ENCODE measurements around the gene DPF3.
A peak's percentile ranks its signal among the peaks of the same experiment; 100 is the strongest.

The DPF3 gene

GRCh38 chr14:72816287-72816686 is 77.6 kb downstream of the DPF3 start:
- no peak overlapping the region for H3K4me3 ChIP-seq (ENCODE audit: low read depth, low read length)
- no peak for DNase-seq (ENCODE audit: low read depth)
- in situ Hi-C loops (cut with HindIII; ENCODE audit: low sequenced_read_pairs) = no loop called here
- TF ChIP-seq, protein P1, sequence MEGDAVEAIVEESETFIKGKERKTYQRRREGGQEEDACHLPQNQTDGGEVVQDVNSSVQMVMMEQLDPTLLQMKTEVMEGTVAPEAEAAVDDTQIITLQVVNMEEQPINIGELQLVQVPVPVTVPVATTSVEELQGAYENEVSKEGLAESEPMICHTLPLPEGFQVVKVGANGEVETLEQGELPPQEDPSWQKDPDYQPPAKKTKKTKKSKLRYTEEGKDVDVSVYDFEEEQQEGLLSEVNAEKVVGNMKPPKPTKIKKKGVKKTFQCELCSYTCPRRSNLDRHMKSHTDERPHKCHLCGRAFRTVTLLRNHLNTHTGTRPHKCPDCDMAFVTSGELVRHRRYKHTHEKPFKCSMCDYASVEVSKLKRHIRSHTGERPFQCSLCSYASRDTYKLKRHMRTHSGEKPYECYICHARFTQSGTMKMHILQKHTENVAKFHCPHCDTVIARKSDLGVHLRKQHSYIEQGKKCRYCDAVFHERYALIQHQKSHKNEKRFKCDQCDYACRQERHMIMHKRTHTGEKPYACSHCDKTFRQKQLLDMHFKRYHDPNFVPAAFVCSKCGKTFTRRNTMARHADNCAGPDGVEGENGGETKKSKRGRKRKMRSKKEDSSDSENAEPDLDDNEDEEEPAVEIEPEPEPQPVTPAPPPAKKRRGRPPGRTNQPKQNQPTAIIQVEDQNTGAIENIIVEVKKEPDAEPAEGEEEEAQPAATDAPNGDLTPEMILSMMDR (IDR thresholded peaks at IDR 0.05; ENCODE audit: low read depth, low read length, missing control alignments) = no peak

DNA sequence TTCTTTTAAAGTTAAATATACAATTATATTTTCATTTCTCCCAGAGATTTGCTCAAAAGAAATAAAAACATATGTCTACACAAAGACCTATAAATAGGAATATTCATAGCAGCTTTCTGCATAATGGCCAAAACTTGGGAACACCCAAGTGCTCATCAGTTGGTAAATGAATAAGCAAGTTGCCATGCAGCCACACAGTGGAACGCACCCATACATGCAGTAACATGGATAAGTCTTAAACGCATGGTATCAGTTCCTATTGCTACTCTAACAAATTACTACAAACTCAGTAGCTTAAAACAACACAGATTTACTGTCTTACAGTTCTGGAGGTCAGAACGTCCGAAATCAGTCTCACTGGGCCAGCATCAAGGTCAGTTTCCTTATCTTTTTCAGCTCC is 78.5 kb downstream of the DPF3 start:
- no peak for DNase-seq (ENCODE audit: low read depth)
- no peak overlapping the region for H3K4me3 ChIP-seq (ENCODE audit: low read depth, low read length)
- TF ChIP-seq, protein P1 (IDR thresholded peaks at IDR 0.05; ENCODE audit: low read depth, low read length, missing control alignments) = no peak
- in situ Hi-C loops (cut with HindIII; ENCODE audit: low sequenced_read_pairs) = no loop called here

GRCh38 chr14:72812292-72812851 is 81.5 kb downstream of the DPF3 start:
- no peak for DNase-seq (ENCODE audit: low read depth)
- no peak overlapping the region for H3K4me3 ChIP-seq (ENCODE audit: low read depth, low read length)
- TF ChIP-seq, protein P1 (IDR thresholded peaks at IDR 0.05; ENCODE audit: low read depth, low read length, missing control alignments) = no peak
- in situ Hi-C loops (cut with HindIII; ENCODE audit: low sequenced_read_pairs) = no loop called here

GRCh38 chr14:72810201-72810600 is 83.7 kb downstream of the DPF3 start:
- TF ChIP-seq, protein P1 (IDR thresholded peaks at IDR 0.05; ENCODE audit: low read depth, low read length, missing control alignments) = no peak
- H3K4me3 ChIP-seq (ENCODE audit: low read depth, low read length) = no peak overlapping the region
- no peak for DNase-seq (ENCODE audit: low read depth)
- in situ Hi-C loops (cut with HindIII; ENCODE audit: low sequenced_read_pairs) = no loop called here

GRCh38 chr14:72809063-72809462 is 84.8 kb downstream of the DPF3 start:
- no peak for DNase-seq (ENCODE audit: low read depth)
- in situ Hi-C loops (cut with HindIII; ENCODE audit: low sequenced_read_pairs) = no loop called here
- H3K4me3 ChIP-seq (ENCODE audit: low read depth, low read length) = no peak overlapping the region
- TF ChIP-seq, protein P1 (IDR thresholded peaks at IDR 0.05; ENCODE audit: low read depth, low read length, missing control alignments) = no peak

- TF ChIP-seq, protein P1 (IDR thresholded peaks at IDR 0.05; ENCODE audit: low read depth, low read length, missing control alignments) = no peak
- H3K4me3 ChIP-seq (ENCODE audit: low read depth, low read length) = no peak overlapping the region
- in situ Hi-C loops (cut with HindIII; ENCODE audit: low sequenced_read_pairs) = no loop called here
- DNase-seq (ENCODE audit: low read depth) = peak; percentile 76
Measured at GRCh38 chr14:72808564-72808963, 85.3 kb downstream of the DPF3 start.

DNA sequence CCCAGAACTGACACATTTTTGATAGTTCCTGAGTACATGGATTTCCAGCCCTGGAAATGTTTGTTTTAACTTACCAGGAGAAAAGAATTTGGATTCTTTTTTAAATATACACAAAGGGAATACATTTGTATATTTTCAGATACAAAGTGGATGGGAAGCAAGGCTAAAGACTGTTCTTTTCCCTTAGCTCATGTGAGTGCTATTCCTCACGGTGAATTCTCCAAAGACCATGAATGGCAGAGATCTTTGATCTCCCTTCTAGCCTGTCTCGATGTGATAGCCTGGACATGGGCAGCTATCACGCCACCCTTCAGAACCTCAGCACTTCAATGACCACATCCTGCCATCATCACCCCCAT is 91.3 kb downstream of the DPF3 start:
- in situ Hi-C loops (cut with HindIII; ENCODE audit: low sequenced_read_pairs) = no loop called here
- DNase-seq (ENCODE audit: low read depth) = no peak
- TF ChIP-seq, protein P1 (IDR thresholded peaks at IDR 0.05; ENCODE audit: low read depth, low read length, missing control alignments) = no peak
- H3K4me3 ChIP-seq (ENCODE audit: low read depth, low read length) = no peak overlapping the region
